Stimulated activated naive CD4-positive, alpha-beta T cell treated with Interleukin-2 at 50 U/mL for 16 hours (primary cell): ENCODE measurements around the gene C1QL2.

ENCODE experiments used
- DNase-seq: peaks from one replicate; lab custom pipeline; 2025; lab: John Stamatoyannopoulos, UW

C1QL2 gene

GRCh38 chr2:119179202-119179601 lies 20.7 kb upstream of the C1QL2 start:
- no peak for DNase-seq

DNA sequence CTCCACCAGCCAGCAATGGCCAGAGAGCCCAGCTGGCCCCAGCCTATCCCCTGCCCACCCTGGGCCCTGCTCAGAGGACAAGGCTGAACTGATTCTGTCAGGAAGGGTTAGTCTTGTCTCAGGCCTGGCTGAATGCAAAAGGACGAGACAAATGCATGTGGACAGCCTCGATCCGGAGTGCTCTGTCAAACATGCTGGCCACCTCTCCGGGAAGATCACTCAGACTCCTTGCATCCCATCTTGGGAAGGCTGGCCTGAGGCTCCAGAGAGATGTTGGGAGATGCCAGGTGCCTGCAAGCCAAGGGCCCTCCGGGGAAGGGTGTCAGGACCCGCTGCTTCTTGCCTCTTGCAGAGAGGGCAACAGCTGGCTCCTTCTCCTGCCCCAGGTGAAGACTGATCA lies 20.2 kb upstream of the C1QL2 start:
- DNase-seq: no peak

DNA sequence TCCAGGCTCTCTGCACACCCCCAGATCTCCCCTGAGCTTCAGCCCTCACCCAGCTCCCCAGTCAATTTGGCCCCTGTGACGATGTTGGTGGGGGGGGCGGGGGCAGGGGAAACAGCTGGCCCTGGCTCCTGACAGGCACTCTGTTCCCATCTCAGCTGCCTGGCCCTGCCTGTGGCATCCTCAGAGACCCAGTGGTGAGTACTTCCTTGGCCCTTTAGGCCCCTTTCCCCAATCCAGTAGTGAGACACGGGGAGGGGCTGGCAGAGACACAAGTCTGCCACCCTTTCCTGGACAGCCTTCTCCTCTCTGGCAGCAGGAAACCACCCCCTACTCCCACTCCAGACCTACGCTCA lies 19.3 kb upstream of the C1QL2 start:
- DNase-seq: no peak

DNA sequence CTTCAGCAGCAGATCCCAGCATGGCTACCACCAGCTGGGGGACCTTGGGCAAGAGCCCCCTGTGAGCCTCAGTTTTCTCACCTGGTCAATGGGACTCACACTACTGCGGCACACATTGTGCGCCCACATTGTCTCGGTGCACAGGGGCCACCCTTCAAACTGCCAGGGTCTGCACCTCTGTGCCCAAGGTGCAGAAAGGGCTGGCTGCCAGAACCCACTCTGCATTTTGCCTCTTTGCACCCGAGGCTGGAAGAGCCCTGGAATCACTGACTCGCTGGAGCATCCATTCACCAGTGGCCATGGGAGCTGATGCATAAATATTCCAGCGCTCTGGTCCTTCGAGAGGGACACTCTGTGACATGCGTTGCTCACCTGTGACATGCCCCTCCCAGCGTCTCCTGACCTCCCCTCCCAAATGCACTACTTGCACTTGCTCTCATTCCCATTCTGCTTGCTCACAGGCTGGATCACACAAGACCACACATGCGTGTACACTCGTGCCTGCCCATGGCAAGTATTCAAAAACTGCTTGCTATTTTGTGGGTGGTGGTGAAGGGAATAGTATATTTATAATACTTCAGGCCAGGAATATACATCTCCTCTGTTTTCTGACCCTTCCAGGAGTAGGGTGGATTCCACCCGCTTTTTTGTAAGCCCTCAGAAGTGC lies 18.8 kb upstream of the C1QL2 start:
- DNase-seq: no peak

DNA sequence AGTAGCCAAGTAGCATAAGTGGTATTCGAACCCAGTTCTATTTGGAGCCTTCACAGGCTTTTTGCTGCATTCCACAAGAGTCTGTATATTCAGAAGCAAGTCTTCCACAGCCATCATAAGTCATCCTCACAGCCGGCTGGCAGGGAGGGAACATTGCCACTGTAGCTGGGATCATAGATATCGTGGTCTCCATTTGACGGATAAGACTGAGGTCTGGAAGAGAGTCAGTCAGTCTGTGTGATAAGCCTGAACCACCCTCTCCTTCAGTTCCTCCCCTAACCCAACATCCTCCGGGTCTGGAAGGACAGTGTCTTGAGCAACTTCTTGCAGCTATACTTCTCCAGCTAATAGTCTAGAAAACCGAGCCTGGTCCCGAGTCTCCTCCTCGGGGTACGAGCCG lies 17.0 kb upstream of the C1QL2 start:
- no peak for DNase-seq

- no peak for DNase-seq
Observed at GRCh38 chr2:119174993-119175347, 16.4 kb upstream of the C1QL2 start.

DNA sequence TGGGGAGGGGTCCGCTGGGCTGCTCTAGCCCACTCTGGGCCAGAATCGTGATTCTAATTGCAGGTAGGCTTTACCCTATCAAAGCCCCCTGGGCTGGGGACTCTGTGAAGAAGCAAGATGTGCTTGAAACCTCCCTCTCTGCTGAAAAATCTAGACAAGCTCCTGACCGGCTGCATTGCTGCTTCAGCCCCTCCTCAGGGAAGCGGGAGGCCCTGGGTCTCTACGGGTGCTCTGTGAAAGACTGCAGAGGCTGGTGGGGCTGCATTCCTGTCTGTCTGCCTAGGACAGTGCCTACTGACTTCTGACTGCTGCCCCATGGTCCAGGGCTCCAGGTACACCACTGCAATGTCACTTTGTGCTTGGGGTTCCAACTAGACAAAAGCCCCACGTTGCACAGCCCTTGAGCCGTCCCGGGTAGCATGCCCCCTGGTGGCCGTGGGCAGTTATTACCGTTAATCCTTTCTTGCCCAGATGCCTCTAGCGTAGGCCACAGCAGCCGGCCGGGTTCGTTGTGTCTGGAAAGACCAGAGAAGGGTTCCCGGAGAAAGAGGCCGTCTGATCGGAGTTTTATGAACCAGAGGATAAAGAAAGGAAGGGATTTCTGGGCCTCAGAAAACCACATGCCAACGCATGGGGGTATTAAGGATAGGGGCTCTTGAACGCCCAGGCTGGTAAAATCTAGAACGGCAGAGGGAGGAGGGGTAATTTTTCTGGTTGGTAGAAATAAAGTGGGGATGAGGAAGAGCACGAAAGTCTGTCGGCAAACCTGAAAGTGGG lies 15.9 kb upstream of the C1QL2 start:
- peak; percentile 19 for DNase-seq

GRCh38 chr2:119173556-119174060 lies 15.1 kb upstream of the C1QL2 start:
- DNase-seq: no peak

DNA sequence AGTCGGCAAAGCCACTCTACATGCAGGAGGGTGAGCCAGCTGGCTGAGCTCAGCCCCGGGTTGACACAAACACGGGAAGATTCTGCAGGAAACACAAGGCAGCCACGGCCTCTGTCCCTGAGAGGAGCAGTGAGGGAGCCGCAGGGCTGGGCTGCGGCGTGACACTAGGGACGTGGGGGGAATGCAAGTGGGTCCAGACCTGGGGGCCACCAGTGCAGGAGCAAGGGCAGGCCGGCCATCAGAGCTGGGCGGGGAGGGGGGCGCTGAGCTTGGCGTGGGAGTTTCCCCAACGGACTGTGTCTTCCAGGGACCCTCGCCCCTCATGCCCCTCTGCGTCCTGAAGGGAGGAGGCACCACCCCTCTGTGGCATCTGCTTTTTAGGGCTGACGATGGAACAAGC lies 12.0 kb upstream of the C1QL2 start:
- DNase-seq: no peak

- no peak for DNase-seq
Observed at GRCh38 chr2:119169717-119170116, 11.2 kb upstream of the C1QL2 start.

GRCh38 chr2:119160361-119160990 lies 1.9 kb upstream of the C1QL2 start:
- no peak for DNase-seq

DNA sequence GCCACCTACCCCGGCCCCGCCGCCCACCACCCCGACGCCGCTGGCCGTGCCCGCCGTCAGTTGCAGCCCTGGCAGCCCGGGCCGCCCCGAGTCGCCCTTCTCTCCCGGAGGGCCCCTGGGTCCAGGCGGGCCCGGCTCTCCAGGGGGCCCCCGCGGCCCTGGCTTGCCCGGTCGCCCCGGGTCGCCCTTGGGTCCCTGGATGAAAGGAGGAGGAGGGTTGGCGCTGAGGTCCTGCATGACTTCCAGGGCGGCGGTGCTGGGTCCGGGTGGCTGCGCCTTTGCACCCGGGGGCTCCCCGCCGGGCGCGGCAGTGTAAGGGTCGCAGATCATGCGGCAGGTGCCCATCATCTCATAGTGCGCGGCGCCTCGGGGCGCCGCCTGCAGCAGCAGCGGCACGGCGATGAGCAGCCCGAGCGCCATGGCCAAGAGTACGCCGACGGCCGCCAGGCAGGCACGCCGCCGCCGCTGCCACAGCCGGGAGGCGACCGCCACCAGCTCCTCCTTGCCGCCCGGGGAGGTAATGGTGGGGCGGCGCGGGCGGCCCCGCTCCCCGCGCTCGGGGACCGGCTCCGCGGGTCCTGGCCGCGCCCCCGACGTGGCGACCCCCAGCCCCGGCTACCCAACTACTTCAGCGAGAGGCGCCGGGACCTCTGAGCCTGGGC lies 570 bp downstream of the C1QL2 start:
- no peak for DNase-seq

GRCh38 chr2:119156891-119157773 lies 1.4 kb downstream of the C1QL2 start:
- DNase-seq: no peak

DNA sequence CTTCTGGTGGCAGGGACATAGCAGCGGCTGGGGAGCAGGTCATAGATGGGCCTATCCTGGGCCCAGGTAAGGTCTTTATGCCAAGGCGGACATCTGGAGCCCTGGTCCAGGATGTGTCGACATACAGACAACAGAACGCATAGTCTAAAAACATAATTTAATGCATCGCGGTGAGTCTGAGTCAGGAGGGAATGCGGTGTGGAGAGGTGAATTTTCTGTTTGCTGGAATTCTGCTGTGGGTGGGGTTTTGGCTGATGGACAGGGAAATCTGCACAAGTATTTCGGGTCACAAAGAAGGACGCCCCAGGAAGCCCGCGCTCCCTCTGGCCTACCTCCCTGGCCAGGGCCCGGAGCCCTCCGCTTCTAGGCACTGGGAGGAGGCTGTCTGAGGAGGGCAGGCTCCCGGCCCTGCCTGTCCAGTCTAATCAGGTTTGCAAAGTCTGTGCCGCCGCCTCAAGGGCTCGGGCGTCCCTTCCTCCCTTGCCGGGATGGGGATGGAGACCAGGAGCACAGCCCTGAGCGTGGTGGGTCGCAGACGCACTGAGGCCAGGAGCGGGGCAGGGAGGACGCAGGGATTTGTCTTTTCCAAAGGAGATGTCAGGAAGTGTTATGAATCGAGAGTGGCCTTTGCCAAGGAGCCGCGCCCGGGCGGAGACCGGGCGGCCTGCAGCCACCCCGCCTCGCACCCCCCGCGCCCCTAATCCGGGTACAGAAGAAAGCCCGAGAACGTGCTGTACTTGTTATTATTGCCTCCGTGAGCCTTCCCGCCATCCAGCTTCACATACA lies 2.3 kb downstream of the C1QL2 start:
- DNase-seq: no peak

DNA sequence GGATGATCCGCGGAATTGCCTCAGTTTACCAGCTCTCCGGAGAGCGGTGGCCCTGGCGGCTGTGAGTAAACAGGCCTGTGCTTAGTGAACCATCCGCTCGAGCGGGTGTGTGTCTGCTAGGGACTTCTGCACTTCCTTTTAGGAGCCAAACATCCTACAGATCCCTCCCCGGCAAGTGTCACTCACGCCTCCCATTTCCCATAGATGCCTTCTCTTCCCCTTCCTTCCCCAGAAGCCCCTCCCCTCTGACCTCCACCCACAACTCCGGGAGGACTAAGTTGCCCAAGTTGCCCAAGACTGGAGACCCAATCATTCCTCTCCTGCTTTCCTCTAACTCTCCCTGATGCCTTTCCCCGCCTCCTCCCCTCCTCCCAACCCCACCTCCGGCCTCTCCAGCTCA lies 2.9 kb downstream of the C1QL2 start:
- DNase-seq: no peak

GRCh38 chr2:119154076-119154475 lies 4.5 kb downstream of the C1QL2 start:
- DNase-seq: no peak

DNA sequence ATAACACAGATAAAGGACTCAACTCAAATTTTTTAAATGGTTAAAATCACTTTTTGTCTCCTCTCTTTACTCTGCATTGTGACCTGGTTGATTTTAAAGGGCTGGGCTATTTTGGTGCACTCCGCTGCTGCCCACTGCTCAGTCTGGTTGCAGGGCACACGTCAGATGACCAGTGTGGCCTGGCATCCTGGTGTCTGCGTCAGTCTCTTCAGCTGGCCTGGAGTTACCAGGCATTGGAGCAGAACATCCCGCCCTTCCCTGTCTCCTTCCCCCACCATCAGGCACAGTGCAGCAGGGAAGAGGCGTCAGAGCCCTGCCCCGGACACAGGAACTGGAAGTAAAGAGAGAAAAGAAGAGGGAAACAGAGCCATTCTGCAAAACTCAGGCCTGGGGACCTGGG lies 8.9 kb downstream of the C1QL2 start:
- no peak for DNase-seq

GRCh38 chr2:119147776-119148715 lies 10.5 kb downstream of the C1QL2 start:
- no peak for DNase-seq

GRCh38 chr2:119144806-119145205 lies 13.7 kb downstream of the C1QL2 start:
- no peak for DNase-seq

GRCh38 chr2:119142824-119143223 lies 15.7 kb downstream of the C1QL2 start:
- no peak for DNase-seq
